ENCODE results near the gene LYZL4.
A peak's percentile ranks its signal among the peaks of the same experiment; 100 is the strongest.

The LYZL4 gene

GRCh38 chr3:42425736-42426407 is 15.5 kb upstream of the LYZL4 start:
- no peak for DNase-seq (ENCODE audit: low read depth in 3 of 3)

- DNase-seq (ENCODE audit: low read depth in 3 of 3), result no peak
These were observed 14.5 kb upstream of the LYZL4 start for GRCh38 chr3:42424911-42425310.

- DNase-seq (ENCODE audit: low read depth in 3 of 3), result no peak
These were observed 11.7 kb upstream of the LYZL4 start for GRCh38 chr3:42421818-42422796.

DNA sequence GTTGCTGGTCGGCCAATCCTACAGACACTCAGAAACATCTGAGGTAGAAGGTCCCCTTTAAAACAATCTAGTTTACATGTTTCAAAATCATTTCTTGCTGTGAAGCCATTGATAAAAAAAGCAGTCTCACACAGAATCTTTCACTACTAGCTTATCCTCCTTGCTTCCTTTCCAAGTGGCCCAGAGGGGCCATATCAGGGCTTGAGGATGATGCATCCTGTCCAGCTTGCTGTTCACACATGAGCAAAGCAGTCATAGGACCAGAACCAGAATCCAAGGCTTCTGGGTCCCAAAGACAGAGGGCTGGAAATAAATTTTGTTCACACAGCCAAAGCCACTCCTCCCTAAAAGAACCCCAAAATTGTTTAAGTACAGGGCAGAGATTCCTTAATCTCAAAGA is 9.2 kb upstream of the LYZL4 start:
- no peak for DNase-seq (ENCODE audit: low read depth in 3 of 3)

- DNase-seq (ENCODE audit: low read depth in 3 of 3), result no peak
These were observed 2.2 kb upstream of the LYZL4 start for GRCh38 chr3:42412526-42413155.

DNA sequence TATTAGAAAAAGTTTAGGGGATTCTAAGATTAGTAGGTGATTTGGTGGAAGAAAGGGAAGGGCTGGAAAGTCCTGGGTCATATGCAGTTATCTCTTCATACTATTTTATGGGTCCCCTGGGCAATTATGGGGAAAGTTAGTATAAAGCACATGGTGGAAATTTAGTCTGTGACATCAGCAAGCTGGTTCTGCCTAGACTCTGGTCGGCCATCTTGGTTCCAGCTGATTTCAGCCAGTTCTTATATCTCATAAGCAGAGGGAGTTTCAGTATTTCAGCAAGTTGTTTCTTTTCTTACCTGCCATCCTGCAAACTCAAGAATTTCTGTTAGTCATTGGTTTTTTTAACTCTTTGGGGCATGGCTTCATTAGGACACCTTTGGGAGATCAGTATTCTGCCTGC is 1.0 kb upstream of the LYZL4 start:
- DNase-seq (ENCODE audit: low read depth in 3 of 3), result no peak

DNA sequence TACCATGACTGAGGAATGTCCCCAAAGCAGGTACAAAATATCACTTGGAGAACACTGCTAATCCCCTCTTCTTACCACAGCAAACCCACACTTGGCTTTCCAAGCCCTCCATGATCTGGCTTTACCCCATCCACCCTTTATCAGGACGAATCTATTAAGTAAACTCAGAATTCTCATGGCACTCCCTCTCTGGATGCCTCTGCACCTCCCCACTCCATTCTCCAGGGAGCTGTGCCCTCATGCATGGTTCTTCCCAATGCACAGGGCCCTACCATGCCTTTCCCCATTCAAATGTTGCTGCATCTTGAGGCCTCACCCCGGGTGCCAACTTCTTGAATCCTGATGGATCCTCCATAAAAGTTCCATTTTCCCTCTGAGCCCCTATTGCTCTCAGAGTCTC is 2.3 kb downstream of the LYZL4 start:
- no peak for DNase-seq (ENCODE audit: low read depth in 3 of 3)

DNA sequence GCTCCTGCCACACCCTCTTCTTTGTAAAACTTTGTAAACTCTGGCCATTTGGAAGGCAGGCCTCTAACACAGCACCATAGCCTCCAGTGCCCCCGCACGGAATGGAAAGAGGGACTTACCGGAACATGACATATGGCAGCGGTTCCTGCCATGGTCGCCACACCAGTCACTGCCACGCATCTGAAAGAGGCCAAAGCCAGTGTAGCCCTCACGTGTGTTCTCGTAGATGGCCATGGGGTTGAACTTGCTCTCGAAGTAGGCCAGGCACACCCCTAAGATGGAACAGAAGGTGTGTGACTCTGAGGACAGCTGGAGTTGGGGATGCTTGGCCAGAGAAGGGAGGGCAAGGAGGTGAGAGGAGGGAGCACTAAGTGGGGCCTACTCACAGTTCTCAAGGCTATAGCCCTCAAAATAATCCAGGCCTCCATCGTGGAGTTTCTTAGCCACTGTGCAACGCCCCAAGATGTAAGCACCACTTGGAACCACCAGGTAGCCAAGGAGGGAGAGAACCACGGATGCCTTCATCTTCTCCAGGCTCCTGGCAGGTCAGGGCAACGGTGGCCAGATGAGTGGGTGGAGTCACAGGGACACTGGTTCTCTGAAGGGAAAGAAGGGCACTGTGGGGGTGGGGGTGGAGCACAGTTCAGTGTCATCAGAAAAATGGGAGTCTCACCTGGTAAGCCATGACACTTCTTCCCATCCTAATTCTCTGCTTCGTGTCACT is 3.5 kb downstream of the LYZL4 start:
- no peak for DNase-seq (ENCODE audit: low read depth in 3 of 3)

DNA sequence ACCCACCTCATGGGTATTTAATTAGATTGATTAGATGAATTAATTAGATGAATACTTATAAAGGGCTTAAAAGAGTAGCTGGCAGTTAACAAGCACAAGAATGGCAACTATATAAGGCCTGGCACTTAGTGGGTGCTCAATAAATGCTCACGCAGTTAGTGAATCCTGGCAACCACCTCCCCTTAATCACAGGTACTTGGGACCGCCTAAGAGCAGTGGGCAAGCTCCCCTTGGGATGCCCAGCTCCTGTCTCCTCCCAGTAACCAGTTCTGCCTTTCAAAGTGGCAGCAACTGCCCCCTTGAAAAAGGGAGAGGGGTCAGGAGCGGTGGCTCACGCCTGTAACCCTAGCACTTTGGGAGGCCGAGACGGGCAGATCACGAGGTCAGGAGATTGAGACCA is 4.6 kb downstream of the LYZL4 start:
- no peak for DNase-seq (ENCODE audit: low read depth in 3 of 3)

DNA sequence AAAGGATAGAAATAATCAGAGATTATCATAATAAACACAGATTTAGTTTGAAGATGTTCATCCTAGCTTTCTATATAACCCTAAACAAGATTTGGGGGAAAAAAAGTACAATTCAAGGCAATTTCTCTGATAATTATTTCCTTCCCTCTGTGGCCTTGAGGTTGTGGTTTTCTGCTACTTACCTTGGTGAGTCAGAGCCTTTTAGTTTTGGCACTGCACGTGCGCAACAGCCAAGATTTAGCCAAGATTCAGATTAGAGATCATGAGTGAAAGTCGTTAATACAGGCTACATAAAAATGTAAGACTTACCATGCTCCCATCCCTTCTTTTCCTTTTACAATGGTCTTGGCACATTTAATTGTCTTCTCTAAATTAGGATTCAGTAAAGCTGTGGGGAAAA is 6.7 kb downstream of the LYZL4 start:
- DNase-seq (ENCODE audit: low read depth in 3 of 3), result no peak

GRCh38 chr3:42402394-42403096 is 7.9 kb downstream of the LYZL4 start:
- no peak for DNase-seq (ENCODE audit: low read depth in 3 of 3)

- no peak for DNase-seq (ENCODE audit: low read depth in 3 of 3)
These were observed 12.3 kb downstream of the LYZL4 start for GRCh38 chr3:42398080-42398479.

GRCh38 chr3:42397644-42398043 is 12.8 kb downstream of the LYZL4 start:
- no peak for DNase-seq (ENCODE audit: low read depth in 3 of 3)

DNA sequence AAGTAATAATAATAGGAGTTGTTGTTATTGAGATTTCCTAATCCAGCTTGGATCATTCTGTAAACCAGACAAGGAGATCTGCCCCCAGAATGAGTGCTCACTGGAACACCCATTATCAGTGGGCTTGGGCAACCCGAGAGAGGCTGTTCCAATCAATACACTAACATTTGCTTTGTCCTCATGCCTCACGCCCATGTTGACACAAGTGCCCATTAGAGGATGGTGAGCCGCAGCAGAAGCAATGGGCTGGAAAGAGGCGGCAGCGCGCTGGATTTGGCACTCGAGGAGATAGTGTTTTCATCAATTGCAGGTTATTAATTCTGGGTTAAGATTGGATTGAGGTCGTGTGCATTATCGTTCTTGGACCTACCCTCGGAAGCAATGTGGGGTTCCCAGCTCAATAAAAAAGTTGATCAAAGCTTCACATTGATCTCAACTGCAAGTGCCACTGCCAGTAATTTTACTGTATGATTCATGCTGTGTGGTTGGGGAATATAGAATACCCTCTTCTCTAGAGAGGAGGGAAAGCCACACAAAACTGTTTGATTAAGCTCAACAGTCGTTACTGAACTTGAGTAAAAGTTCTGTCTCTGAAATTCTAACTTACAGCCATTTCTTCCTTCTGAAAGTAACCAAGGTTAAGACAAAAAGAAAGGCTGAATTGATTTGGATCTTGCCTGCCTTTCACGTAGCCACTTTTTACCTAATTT is 15.7 kb downstream of the LYZL4 start:
- no peak for DNase-seq (ENCODE audit: low read depth in 3 of 3)

DNA sequence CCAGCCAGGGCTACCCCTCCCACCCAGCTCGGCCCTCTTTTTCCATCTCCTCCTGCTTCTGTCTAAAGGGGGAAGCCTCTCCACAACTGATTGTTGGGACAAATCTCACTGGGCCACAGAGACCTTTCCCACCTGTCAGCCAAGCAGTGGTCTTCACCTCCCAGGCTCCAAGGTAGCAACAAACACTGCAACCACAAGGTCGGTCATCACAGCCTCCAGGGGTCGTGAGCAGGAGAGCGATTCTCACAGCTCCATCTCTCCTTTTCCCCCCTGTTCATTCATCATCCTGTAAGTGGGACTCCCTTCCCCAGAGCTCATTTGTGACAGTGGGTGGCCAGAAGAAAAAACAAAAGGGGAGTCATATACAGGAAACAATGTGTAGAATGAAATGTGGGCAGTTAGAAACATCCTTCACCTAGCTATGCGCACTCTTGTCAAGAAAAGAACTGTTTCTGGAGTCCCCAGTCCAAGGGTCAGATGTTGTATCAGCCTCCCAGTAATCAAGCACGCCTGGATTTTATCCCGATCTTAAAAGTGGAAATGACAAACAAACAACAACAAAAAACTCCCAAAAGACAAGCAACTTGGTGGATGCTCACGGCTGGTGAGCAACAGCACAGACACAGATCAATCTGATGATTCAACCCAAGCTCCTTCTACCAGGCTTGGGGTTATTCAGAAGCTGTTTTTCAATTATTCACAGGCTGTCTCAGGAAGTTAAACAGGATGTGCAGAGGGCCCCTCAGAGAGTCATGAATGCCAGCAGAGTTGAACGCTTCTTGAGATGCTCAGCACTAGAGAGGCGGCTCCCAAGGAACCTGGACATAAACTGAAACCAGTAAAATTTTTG is 22.4 kb downstream of the LYZL4 start:
- peak in 1 of 3 experiments; percentile 13 for DNase-seq (ENCODE audit: low read depth in 3 of 3)

DNA sequence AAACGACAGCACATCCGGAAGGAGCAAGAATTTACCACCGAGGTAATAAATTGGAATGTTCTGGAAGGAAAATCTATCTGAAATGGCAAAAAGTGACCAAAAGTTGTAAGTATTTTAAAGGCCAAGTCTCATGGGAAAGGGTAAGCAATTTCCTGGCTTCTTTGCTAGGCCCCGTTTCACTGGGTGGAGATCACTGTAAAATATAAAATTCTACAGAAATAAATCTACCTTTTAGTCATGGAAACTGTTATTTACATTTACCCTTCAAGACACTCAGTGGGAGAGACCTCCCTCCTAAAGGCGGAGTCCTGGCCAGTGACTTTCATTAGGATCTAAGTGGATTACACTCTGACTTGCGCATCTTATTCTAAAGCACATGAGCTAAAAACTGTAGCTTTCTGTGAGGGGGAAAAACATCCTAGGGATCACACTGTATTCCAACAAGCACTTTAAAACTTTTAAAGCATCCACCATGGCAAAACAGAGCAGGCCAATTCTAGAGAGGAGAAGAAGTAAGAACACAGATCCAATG is 28.8 kb downstream of the LYZL4 start:
- DNase-seq (ENCODE audit: low read depth in 3 of 3), result no peak

- DNase-seq (ENCODE audit: low read depth in 3 of 3), result no peak
These were observed 32.7 kb downstream of the LYZL4 start for GRCh38 chr3:42377681-42378080.

DNA sequence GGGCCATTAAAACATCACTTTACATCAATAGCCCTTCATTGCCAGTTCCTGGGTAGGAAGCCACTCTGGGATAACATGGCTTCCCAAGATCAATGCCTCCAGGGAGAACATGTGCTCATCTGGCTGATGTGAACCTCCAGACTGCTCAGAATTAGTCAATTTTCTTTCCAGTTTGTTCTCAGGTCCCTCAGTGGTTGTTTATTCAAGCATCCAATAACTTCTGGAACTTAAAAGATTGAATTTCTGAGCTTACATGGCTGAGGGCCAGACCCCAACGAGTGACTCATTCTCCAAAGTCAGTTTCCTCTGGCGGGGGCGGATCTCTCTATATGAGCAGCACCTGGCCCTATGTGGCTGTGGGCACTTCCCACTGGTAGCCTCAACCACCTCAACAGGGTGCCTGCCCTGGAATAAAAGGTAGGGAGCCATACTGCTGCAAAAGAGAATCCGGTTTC is 34.0 kb downstream of the LYZL4 start:
- DNase-seq (ENCODE audit: low read depth in 3 of 3), result peak in 2 of 3 experiments; percentile 8 to 61

- DNase-seq (ENCODE audit: low read depth in 3 of 3), result no peak
These were observed 35.1 kb downstream of the LYZL4 start for GRCh38 chr3:42375121-42375800.

Measured in stimulated activated CD4-positive, alpha-beta T cell treated with anti-CD3 and anti-CD28 coated beads, TNF-alpha, amount 100 ng/mL, for 24 hours (primary cell).